HG03354 (cell line): ENCODE measurements around the gene PTPN4.

Experiments
- ATAC-seq: cut with Tn5 transposase; IDR thresholded peaks from one replicate; pipeline ENCODE4 v1.9.1; 2021; ENCODE audit warnings: mild to moderate bottlenecking; ENCODE audit not compliant: unreplicated experiment, poor library complexity, severe bottlenecking

Gene PTPN4

DNA sequence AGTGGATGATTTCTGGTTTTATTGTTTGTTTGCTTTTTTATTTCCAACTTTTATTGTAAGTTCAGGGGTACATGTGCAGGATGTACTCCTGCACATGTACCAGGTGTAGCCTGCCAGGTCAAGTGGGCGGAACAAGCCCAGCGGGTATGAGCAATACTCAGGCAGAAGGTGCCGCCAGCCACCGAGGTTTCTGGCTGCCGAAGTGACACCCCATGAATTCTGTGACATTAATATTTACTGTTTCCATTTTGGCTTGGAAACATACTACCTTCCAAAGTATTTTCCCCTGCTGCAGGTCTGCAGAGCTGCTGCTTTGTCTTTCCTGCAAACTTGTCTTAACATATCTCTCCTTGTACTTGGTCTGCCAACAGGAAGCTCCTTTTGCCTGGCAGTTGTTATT is 78.5 kb downstream of the PTPN4 start:
- no peak for ATAC-seq

- ATAC-seq: no peak
These were observed 81.8 kb downstream of the PTPN4 start for GRCh38 chr2:119841550-119841949.

DNA sequence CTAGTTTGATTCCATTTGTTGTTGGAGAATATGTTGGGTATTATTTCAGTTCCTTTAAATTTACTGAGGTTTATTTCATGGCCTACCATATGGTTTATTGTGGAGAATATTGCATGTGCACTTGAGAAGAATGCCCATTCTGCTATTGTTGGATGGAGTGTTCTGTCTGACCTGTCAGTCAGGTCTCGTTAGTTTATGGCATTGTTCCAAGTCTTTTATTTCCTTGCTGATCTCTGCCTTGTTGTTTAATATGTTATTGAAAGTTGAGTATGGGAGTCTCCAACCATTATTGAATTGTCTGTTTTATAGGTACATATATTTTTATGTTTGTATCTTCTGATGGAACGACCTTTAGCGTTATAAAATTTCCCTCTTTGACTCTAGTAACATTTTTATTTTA is 86.3 kb downstream of the PTPN4 start:
- ATAC-seq: no peak

- no peak for ATAC-seq
These were observed 90.3 kb downstream of the PTPN4 start for GRCh38 chr2:119849838-119850565.

- no peak for ATAC-seq
These were observed 92.5 kb downstream of the PTPN4 start for GRCh38 chr2:119852214-119852613.

- no peak for ATAC-seq
These were observed 94.2 kb downstream of the PTPN4 start for GRCh38 chr2:119853777-119854399.

DNA sequence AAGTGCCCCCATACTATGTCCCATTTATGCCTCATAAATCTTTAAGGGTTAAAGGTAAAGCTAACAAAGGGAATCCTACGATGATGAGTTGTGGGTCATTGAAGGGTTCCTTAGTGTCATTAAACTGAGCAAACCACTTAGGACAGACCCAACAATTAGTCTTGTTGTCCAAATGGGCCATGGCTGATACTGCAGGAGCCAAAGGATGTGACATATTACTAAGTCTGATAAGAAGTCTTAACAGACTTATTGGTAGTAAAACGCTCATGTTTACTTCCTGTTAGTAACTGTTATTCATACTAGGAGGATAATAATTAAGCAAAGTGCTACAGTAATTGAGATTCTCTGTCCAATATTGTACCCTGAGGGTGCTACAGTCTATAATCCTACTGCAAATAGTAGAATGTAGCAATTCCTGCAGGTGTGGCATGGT is 96.8 kb downstream of the PTPN4 start:
- ATAC-seq: peak; percentile 48

DNA sequence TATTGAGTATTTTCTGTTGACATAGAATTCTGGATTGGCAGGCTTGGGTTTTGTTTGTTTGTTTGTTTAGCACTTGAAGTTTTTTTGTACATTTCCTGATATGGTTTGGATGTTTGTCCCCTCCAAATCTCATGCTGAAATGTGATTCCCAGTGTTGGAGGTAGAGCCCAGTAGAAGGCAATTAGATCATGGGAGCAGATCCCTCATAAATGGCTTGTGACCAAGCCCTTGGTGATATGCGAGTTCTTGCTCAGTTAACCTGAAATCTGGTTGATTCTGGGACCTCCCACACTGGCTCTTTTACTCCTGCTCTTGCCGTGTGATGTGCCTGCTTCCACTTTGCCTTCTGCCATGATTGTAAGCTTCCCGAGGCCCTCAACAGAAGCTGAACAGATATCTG is 98.0 kb downstream of the PTPN4 start:
- ATAC-seq: no peak

DNA sequence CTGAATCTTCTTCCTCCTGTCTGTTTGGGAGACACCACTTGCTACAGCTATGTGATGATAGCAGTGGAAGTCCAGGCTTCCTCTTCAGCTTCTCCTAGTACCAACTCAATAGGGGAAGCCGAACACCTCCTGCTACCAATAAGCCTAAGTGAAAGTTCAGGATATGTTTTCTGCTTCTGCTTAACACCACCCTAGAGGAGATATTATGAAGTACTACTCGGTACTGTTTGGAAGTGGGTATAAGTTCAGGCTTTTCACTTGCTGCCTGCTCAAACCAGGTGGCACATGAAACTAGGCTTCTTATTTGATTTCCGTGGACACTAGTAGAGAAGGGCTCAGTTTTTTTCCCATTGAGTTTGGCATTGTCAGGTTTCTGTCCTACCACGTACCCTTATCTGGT is 99.8 kb downstream of the PTPN4 start:
- ATAC-seq: no peak

GRCh38 chr2:119860924-119861323 is 101.2 kb downstream of the PTPN4 start:
- no peak for ATAC-seq

DNA sequence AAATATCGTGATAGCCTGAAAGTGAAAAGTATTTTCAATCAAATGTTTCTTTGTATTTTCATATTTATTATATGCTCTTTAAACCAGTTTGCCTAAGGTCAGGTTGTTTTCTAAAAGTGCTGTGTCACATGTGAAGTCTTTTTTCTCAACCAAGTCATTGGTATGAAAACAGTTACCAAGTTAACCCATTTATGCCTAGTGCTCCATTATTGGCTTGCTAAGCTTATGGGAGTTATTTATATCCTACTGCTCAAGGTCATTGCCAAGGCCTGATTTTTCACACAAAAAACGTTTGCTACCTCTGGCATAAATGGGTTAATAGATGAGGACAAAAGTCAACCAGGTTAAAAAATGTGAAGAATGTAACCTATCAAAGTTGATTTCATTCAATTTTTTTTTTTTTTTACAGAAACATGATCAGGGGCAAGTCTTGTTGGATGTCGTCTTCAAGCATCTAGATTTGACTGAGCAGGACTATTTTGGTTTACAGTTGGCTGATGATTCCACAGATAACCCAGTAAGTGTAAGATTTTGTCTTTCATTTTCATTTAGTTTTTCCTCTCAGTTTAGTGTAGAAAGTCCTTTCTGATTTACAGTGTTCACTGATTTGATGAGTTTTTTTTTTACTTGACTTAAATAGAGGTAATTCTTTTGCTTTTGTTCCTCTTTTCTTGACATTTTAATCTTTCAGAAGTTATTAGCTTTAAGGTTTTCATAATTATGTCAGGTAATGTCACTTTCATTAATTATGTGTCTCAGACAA is 102.6 kb downstream of the PTPN4 start:
- peak; percentile 88 for ATAC-seq

GRCh38 chr2:119864318-119864717 is 104.6 kb downstream of the PTPN4 start:
- ATAC-seq: peak; percentile 65

GRCh38 chr2:119871725-119872124 is 112.0 kb downstream of the PTPN4 start:
- no peak for ATAC-seq

GRCh38 chr2:119873350-119874315 is 113.9 kb downstream of the PTPN4 start:
- no peak for ATAC-seq

GRCh38 chr2:119879502-119879901 is 119.8 kb downstream of the PTPN4 start:
- ATAC-seq: peak; percentile 96

GRCh38 chr2:119888680-119889079 is 129.0 kb downstream of the PTPN4 start:
- no peak for ATAC-seq

DNA sequence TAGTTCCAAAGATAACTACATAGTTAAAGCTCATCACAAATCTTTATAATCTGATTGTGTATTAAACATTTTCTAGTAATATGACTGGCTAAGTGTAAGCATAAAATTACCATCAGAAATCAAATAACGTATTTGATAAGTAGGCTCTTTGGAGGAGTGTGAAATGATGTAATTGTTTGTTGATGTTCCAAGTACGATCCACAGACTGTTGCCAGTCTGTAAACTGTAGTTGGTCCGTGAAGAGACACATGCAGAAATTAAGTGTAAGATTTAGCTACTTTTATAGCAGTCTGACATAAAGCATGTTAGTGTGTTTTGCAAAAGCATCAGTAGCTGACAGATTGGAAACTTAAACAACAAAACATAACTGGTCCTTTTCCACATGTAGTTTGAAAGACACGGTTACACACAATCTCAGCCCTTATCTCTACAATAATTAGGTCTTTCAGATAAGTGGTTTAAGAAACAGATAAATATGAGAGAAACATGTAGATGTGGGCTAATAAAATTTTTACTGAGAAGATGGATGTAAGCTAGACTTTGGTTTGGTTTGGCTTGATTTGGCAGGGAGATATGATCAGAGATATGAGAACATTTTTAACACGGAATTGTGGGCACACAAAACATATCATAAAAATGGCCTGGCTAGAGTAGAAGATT is 138.1 kb downstream of the PTPN4 start:
- ATAC-seq: no peak

DNA sequence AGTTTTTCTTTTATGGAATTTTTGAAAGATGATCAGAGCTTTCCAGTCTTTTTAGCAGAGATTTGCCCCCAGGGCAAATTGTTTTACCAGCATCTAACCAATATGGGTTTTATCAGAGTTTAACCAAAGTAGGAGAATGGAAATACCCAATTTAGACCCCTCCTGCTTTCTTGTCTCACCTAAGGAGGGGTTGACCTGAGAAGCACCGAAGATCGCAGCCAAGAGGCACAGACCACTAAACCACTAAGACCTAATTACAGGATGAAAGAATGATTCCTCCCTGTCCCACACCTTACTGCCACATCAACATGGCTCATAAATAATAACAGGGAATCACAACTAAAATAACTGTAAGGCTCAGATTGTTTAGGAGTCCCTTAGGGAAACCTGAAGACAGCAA is 141.3 kb downstream of the PTPN4 start:
- ATAC-seq: no peak

DNA sequence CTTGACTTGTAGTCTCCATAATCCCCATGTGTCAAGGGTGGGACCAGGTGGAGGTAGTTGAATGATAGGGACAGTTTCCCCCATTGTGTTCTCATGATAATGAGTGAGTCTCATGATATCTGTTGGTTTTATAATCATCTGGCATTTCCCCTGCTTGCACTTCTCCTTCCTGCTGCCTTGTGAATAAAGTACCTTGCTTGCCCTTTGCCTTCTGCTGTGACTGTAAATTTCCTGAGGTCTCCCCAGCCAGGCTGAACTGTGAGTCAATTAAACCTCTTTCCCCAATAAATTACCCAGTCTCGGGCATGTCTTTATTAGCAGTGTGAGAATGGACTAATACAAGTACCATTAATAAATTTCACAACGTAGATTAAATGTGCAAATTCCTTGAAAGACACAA is 150.8 kb downstream of the PTPN4 start:
- ATAC-seq: no peak
